GM23248 (cell line): Measurements from ENCODE around the gene PPP3R1. TPM values are rescaled to one million over a fixed set of nuclear protein-coding genes. Genes with fewer than 3 reads are reported as not detected.

Source experiments
- DNase-seq: peaks from one replicate; pipeline ENCODE4 v3.0.0-alpha.2; 2015
- H2AFZ ChIP-seq: fragments of 200-600 bp; sonication (generic); 2 replicates; pipeline ENCODE4 v1.6.1; 2016; ENCODE audit warnings: antibody characterized with exemption
- H3F3A ChIP-seq: fragments of 200-600 bp; sonication (generic); 2 replicates; pipeline ENCODE4 v1.6.1; 2016; ENCODE audit warnings: mild to moderate bottlenecking, antibody characterized with exemption, mixed run types; ENCODE audit not compliant: insufficient read depth
- H3K27ac ChIP-seq: fragments of 200-600 bp; sonication (generic); 2 replicates; pipeline ENCODE4 v1.5.1; 2016; ENCODE audit warnings: mild to moderate bottlenecking
- H3K27me3 ChIP-seq: fragments of 200-600 bp; sonication (generic); replicated peaks from 2 replicates; pipeline ENCODE4 v1.6.1; 2016; ENCODE audit warnings: mild to moderate bottlenecking; ENCODE audit not compliant: insufficient read depth
- H3K36me3 ChIP-seq: fragments of 200-600 bp; sonication (generic); 2 replicates; pipeline ENCODE4 v1.6.1; 2016; ENCODE audit warnings: low read depth, mild to moderate bottlenecking
- H3K4me1 ChIP-seq: fragments of 200-600 bp; sonication (generic); 2 replicates; pipeline ENCODE4 v1.6.1; 2016; ENCODE audit warnings: mild to moderate bottlenecking; ENCODE audit not compliant: insufficient read depth
- H3K4me2 ChIP-seq: fragments of 200-600 bp; sonication (generic); one replicate; pipeline ENCODE4 v1.6.1; 2016; ENCODE audit warnings: mild to moderate bottlenecking; ENCODE audit not compliant: unreplicated experiment
- H3K4me3 ChIP-seq: fragments of 200-600 bp; sonication (generic); 2 replicates; pipeline ENCODE4 v1.5.1; 2016; ENCODE audit warnings: mild to moderate bottlenecking
- H3K79me2 ChIP-seq: fragments of 200-600 bp; sonication (generic); 2 replicates; pipeline ENCODE4 v1.6.1; 2016; ENCODE audit warnings: mild to moderate bottlenecking; ENCODE audit not compliant: insufficient read depth
- H3K9ac ChIP-seq: fragments of 200-600 bp; sonication (generic); 2 replicates; pipeline ENCODE4 v1.6.1; 2016; ENCODE audit warnings: mild to moderate bottlenecking
- H3K9me2 ChIP-seq: fragments of 200-600 bp; sonication (generic); 2 replicates; pipeline ENCODE4 v1.6.1; 2016; ENCODE audit warnings: mixed run types, mild to moderate bottlenecking, moderate library complexity; ENCODE audit not compliant: insufficient read depth
- H3K9me3 ChIP-seq: fragments of 200-600 bp; sonication (generic); one replicate; pipeline ENCODE4 v1.6.1; 2017; ENCODE audit warnings: low read depth
- H4K20me1 ChIP-seq: fragments of 200-600 bp; sonication (generic); 2 replicates; pipeline ENCODE4 v1.6.0; 2016; ENCODE audit not compliant: insufficient read depth
- EZH2 ChIP-seq: fragments of 200-600 bp; sonication (generic); IDR thresholded peaks from 2 replicates; pipeline ENCODE4 v1.6.1; 2018; ENCODE audit warnings: antibody characterized with exemption, mild to moderate bottlenecking; ENCODE audit not compliant: insufficient read depth, poor library complexity, severe bottlenecking
- EZH2phosphoT487 ChIP-seq: fragments of 200-600 bp; sonication (generic); IDR thresholded peaks from 2 replicates; pipeline ENCODE4 v1.6.1; 2018; ENCODE audit warnings: antibody characterized with exemption, moderate library complexity, mild to moderate bottlenecking, low read depth; ENCODE audit not compliant: insufficient read depth
- WGBS, 2 experiments: methylation state at CpG; one replicate each; pipeline ENCODE4 v1.1.6; 2015 to 2017; ENCODE audit warnings: low lambda C conversion rate in 2 of 2, low coverage in 1 of 2; ENCODE audit errors: missing lambda C conversion rate in 2 of 2; 5-methylcytosine and 5-hydroxymethylcytosine counted together
- in situ Hi-C: fragments of 300-500 bp; cut with MboI; formaldehyde crosslinking; loops from 2 replicates; pipeline ENCODE4 v1.15.0; 2020
- polyA plus RNA-seq: library from polyadenylated mRNA; unstranded; fragments of >200 nt; fragmentation: Nextera tagmentation; extraction: Ambion mirVana; gene quantifications from 2 replicates; pipeline ENCODE4 v1.2.1, GENCODE V29; 2016
- total RNA-seq: library from RNA; depleted of rRNA; stranded (reverse); fragments of >200 nt; shearing (Covaris generic); gene quantifications from 2 replicates; pipeline ENCODE4 v1.2.3, GENCODE V29; 2014

The PPP3R1 gene
- total and polyA plus RNA-seq, 2 experiments from 2014 or later, result 3.8 to 17.7 TPM

- Histone ChIP-seq H2AFZ (no peak overlapping the region), H3K4me3 (no peak overlapping the region), H3K9me3 (no peaks in the 10 kb centered on the region), H3F3A (no peaks in the 10 kb centered on the region), H4K20me1 (no peaks in the 10 kb centered on the region), H3K4me1 (no peaks in the 10 kb centered on the region), H3K79me2 (no peaks in the 10 kb centered on the region), H3K9ac (no peak overlapping the region), H3K36me3 (no peaks in the 10 kb centered on the region), H3K27me3 (no peaks in the 10 kb centered on the region), H3K4me2 (no peak overlapping the region), H3K9me2 (no peaks in the 10 kb centered on the region), H3K27ac (no peak overlapping the region)
- WGBS, 2 experiments, result 39 to 40% methylated on average over 2 of the region's 2 CpGs
- no peak for DNase-seq
- no peak for TF ChIP-seq EZH2
- in situ Hi-C loops, result no loop called here
Observed at GRCh38 chr2:68272246-68272994, 20.1 kb upstream of the PPP3R1 start.

GRCh38 chr2:68266655-68267054 lies 14.3 kb upstream of the PPP3R1 start:
- Histone ChIP-seq H3K27me3 (no peaks in the 10 kb centered on the region), H3K9me3 (no peaks in the 10 kb centered on the region), H3K4me2 (no peak overlapping the region), H2AFZ (no peak overlapping the region), H3K4me3 (no peak overlapping the region), H3K9me2 (no peaks in the 10 kb centered on the region), H3F3A (no peaks in the 10 kb centered on the region), H3K4me1 (no peaks in the 10 kb centered on the region), H4K20me1 (no peaks in the 10 kb centered on the region), H3K9ac (no peak overlapping the region), H3K27ac (no peak overlapping the region), H3K79me2 (no peaks in the 10 kb centered on the region), H3K36me3 (no peaks in the 10 kb centered on the region)
- TF ChIP-seq EZH2phosphoT487, result no peak
- no peak for TF ChIP-seq EZH2
- in situ Hi-C loops, result no loop called here
- WGBS, 2 experiments, result 58 to 62% methylated on average over 1 of the region's 1 CpG
- no peak for DNase-seq

DNA sequence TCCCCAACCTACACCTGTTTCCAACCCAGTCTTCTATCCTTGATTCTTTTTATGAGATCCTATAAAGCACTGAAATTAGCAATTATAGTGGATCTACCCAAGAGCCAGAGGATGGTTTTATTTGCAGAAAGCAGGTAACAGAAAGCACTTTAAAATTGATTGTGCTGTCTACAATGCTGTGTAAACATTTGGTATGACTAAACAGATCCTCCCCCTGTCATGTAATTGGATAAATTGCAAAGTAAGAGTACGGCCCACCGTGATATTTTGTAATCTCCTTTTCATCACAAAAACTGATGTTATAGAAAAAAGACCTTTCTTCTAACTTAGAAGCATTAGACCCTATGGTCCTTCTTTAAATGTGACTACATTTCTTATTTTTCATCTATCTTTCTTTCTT lies 11.3 kb upstream of the PPP3R1 start:
- Histone ChIP-seq H3K4me3 (no peak overlapping the region), H3K9ac (no peak overlapping the region), H3K27ac (no peak overlapping the region), H3K79me2 (no peaks in the 10 kb centered on the region), H3K4me2 (no peak overlapping the region), H3K9me2 (no peaks in the 10 kb centered on the region), H3K36me3 (no peaks in the 10 kb centered on the region), H3K27me3 (no peaks in the 10 kb centered on the region), H2AFZ (no peak overlapping the region), H3F3A (peaks cover 9% of the 10 kb centered on the region), H3K9me3 (no peaks in the 10 kb centered on the region), H3K4me1 (peaks cover 9% of the 10 kb centered on the region), H4K20me1 (no peaks in the 10 kb centered on the region)
- DNase-seq, result no peak
- 96 to 97% methylated on average over 2 of the region's 2 CpGs for WGBS, 2 experiments
- in situ Hi-C loops, result no loop called here
- no peak for TF ChIP-seq EZH2phosphoT487
- no peak for TF ChIP-seq EZH2

DNA sequence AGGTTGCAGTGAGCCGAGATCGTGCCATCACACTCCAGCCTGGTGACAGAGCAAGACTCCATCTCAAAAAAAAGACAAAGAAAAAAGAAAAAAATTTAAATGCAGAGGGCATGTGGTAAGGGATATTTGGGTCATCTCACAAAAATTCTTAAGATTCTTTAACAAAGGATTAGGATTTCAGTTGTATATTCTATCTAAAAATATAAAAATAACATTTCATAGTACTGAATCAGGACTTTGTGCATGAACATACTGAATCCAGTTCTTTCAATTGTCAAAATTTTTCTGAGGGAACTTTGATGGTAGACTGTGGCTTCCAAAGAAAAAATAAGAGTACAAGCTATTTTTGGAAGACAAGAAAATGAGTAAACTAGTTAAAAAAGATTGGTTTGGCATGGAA lies 6.5 kb upstream of the PPP3R1 start:
- no peak overlapping the region for H3K9ac ChIP-seq
- no peak overlapping the region for H2AFZ ChIP-seq
- H3K4me1 ChIP-seq, result peaks cover 41% of the 10 kb centered on the region
- H4K20me1 ChIP-seq, result no peaks in the 10 kb centered on the region
- TF ChIP-seq EZH2phosphoT487 (no peak), EZH2 (no peak)
- peaks cover 22% of the 10 kb centered on the region for H3K79me2 ChIP-seq
- H3K27me3 ChIP-seq, result no peaks in the 10 kb centered on the region
- in situ Hi-C loops, result no loop called here
- H3K4me2 ChIP-seq, result no peak overlapping the region
- peak; percentile 30 for DNase-seq
- no peak overlapping the region for H3K4me3 ChIP-seq
- H3K9me3 ChIP-seq, result no peaks in the 10 kb centered on the region
- H3K9me2 ChIP-seq, result no peaks in the 10 kb centered on the region
- peaks cover 17% of the 10 kb centered on the region for H3F3A ChIP-seq
- WGBS, 2 experiments, result 91 to 97% methylated on average over 2 of the region's 2 CpGs
- H3K36me3 ChIP-seq, result no peaks in the 10 kb centered on the region
- H3K27ac ChIP-seq, result no peak overlapping the region; the same call in 1 of the 2 replicates

GRCh38 chr2:68256093-68256450 lies 3.7 kb upstream of the PPP3R1 start:
- in situ Hi-C loops, result no loop called here
- DNase-seq, result peak; percentile 86

More at GRCh38 chr2:68256093-68256450, 3.7 kb upstream of the PPP3R1 start:
- no peaks in the 10 kb centered on the region for H3K9me3 ChIP-seq
- H3K36me3 ChIP-seq, result no peaks in the 10 kb centered on the region
- H3K27ac ChIP-seq, result peak overlapping the region; percentile 52
- H3K79me2 ChIP-seq, result peaks cover 26% of the 10 kb centered on the region
- no peaks in the 10 kb centered on the region for H3K27me3 ChIP-seq
- no peak overlapping the region for H3K4me3 ChIP-seq
- H3F3A ChIP-seq, result peaks cover 24% of the 10 kb centered on the region
- H3K9ac ChIP-seq, result peak overlapping the region; percentile 53
- H3K9me2 ChIP-seq, result no peaks in the 10 kb centered on the region
- H4K20me1 ChIP-seq, result no peaks in the 10 kb centered on the region
- WGBS, 2 experiments, result 95 to 100% methylated on average over 1 of the region's 1 CpG
- H3K4me2 ChIP-seq, result peak overlapping the region; percentile 24
- no peak overlapping the region for H2AFZ ChIP-seq
- TF ChIP-seq EZH2, result no peak
- no peak for TF ChIP-seq EZH2phosphoT487
- H3K4me1 ChIP-seq, result peaks cover 42% of the 10 kb centered on the region
